DND-41 (cell line): ENCODE results near the gene UGT1A1.

Source experiments
- CTCF ChIP-seq: IDR thresholded peaks from 2 replicates; pipeline ENCODE4 v1.5.1; 2012; ENCODE audit warnings: borderline replicate concordance, low read length, moderate library complexity, mild to moderate bottlenecking; ENCODE audit not compliant: poor library complexity, severe bottlenecking; ENCODE audit errors: extremely low read depth
- EZH2 ChIP-seq: IDR thresholded peaks from 3 replicates; pipeline ENCODE4 v1.6.1; 2012; ENCODE audit warnings: borderline replicate concordance, low read depth, mild to moderate bottlenecking, moderate library complexity, low read length, inconsistent platforms; ENCODE audit not compliant: severe bottlenecking

GRCh38 chr2:233801357-233802131, 41.5 kb downstream of the UGT1A1 start:
- TF ChIP-seq EZH2 (no peak), CTCF (no peak)
